GM19395 (cell line): Measurements from ENCODE around the gene ANTXR1.

Experiments
- ATAC-seq: cut with Tn5 transposase; IDR thresholded peaks from one replicate; pipeline ENCODE4 v1.9.1; 2021; ENCODE audit warnings: mild to moderate bottlenecking, moderate library complexity; ENCODE audit not compliant: unreplicated experiment

ANTXR1 gene

DNA sequence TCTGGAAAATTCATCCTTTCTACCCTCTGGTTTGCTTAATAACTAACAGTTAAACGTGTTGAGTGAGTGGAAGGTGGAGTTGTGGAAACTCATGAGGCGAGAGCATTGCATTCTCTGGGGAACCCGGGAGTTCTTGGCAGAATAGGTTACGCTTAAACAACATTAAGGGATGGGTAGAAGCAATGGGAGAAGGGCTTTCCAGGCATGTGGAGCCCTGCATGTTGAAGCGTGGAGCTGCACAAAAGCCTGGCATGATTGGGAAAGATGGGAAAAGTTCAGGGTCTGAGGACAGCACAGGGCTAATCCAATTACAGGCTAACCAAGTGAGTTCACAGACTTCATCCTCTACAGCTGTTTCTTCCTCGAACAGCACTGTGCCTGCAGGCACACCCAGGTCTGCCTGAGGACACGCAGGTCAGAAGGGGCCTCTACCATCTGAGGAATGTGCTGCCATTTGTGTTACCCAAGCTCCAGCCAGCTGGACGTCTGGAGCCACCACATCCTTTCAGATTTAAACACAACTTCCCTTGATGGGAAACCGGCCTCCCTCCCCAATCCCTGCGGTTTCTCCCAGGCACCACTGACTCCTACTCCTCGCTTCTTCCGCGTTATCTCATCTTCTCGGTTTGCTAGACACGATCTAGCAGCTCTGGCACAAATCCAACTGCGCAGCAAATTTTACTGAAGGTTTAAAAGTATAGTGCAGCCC lies 164.2 kb downstream of the ANTXR1 start:
- no peak for ATAC-seq

DNA sequence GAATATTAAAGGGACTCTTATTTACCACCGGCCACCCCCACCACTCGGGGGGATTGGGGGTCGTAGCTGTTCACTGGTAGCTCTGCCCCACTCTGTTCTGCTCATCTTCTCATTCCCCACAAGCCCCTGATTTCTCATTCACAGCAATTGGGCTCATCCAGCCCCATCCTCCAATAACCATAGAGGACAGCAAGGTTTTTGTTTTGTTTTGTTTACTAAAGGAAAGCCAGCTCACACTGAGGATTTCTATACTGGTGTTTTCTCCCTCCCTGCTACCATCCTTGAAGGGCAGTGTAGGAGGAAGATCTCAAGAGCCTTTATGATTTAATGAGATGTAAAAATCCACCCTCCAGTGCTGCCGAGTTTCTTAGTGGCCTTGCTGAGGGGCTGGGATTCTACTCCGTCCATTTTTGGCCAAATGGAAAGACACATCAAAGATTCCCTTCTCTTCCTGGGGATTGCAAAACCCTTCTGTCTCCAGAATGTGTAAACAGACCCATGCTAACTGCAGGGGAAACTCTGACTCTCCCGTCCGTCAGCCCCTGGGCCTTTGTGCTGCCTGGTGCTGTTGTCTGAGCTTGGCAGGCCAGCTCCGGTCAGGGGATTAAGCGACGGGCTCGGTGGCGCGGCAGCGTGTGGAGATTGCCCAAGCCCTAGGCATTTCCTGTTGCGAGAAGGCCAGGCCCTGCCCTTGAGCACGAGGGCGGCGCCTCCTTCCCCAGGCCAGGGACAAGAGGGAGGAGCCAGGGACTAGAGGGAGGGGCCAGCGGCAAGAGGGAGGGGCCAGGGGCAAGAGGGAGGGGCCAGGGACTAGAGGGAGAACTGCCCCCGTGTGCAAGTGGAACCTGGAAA lies 165.0 kb downstream of the ANTXR1 start:
- no peak for ATAC-seq

DNA sequence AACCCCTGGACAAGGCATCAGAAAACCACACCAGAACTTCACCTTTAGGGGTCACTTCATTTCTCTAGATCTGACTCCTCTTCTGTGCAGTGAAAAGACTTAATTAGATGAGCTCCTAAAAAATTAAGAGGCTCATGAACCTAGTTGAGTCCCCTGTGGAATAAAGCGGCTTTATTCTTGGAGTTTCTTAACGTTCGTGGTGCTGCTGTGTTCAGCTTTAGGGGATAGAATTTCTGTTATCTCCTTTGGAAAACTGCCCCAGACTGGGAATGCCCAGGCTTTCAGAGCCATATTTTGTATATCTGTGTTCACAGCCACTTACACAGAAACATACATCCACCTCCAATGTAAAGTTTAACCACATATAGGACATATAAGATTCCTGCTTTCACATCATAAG lies 165.8 kb downstream of the ANTXR1 start:
- no peak for ATAC-seq

- no peak for ATAC-seq
Observed at GRCh38 chr2:69180227-69180626, 167.2 kb downstream of the ANTXR1 start.

GRCh38 chr2:69180974-69181373 lies 168.0 kb downstream of the ANTXR1 start:
- no peak for ATAC-seq

- ATAC-seq: no peak
Observed at GRCh38 chr2:69181806-69182427, 168.9 kb downstream of the ANTXR1 start.

DNA sequence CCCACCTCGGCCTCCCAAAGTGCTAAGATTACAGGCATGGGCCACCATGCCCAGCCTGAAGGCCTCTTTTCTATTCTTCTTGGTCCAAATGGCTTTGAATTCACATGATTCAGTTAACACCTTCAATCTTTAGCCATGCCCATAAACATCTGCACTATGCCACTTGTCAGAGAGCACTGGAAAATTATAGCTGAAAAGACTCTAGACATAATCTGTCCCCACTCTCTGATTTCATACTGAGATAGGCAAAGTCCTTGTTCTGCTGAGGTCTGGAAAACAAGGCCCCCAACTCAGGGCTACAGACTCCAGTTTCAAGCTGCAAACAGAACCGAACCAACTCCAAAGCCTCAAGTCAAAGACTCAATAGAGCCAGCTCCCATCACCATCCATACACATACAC lies 170.7 kb downstream of the ANTXR1 start:
- ATAC-seq: no peak

GRCh38 chr2:69184224-69184623 lies 171.2 kb downstream of the ANTXR1 start:
- ATAC-seq: no peak

DNA sequence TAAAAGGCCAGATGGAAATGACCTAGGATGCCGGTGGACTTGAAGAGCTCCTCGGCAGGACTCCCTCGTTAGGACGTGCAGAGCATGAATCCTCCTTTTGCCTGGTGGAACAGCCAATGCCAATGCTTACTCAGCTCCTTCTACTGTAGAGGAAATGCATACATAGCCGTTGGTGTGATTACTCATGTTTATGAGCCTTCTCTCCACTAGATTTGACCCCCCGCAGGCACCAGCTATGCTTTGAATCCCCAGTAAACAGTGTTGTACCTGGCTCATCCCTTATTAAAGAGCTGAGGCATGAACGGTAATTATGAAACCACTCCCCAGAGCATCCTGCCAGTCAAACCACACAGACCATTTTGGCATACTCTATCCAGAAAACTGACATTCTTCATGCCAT lies 172.8 kb downstream of the ANTXR1 start:
- no peak for ATAC-seq

GRCh38 chr2:69186614-69187013 lies 173.6 kb downstream of the ANTXR1 start:
- ATAC-seq: no peak

DNA sequence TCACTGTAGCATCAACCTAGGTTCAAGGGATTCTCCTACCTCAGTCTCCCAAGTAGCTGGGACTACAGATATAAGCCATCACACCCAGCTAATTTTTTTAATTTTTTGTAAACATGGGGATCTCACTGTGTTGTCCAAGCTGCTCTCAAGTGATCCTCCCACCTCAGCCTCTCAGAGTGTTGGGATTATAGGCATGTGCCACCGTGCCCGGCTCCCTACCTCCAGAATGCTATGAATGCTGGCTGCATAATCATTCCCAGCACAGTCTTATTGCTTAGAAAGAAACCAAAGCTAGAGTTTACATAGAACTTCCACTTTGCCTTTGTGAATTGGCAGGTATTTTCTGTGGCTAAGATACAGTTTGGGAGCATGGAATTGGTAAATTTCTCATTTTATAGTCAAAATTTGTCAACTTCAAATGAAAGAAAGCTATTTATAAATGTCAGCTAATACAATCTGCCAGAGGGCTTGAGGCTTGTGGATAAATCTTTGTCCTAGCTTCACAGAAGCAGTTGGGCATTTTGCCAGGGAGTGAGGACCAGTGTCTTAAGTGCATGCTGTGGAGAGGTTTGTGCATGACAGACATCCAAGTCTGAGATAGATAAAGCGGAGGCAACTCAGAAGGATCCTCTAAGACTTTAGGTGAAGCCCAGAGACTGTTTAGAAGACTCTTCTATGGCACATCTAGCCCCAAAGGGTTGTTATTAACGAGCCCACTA lies 175.4 kb downstream of the ANTXR1 start:
- no peak for ATAC-seq

- no peak for ATAC-seq
Observed at GRCh38 chr2:69190743-69191404, 177.9 kb downstream of the ANTXR1 start.

GRCh38 chr2:69191634-69192033 lies 178.7 kb downstream of the ANTXR1 start:
- no peak for ATAC-seq

DNA sequence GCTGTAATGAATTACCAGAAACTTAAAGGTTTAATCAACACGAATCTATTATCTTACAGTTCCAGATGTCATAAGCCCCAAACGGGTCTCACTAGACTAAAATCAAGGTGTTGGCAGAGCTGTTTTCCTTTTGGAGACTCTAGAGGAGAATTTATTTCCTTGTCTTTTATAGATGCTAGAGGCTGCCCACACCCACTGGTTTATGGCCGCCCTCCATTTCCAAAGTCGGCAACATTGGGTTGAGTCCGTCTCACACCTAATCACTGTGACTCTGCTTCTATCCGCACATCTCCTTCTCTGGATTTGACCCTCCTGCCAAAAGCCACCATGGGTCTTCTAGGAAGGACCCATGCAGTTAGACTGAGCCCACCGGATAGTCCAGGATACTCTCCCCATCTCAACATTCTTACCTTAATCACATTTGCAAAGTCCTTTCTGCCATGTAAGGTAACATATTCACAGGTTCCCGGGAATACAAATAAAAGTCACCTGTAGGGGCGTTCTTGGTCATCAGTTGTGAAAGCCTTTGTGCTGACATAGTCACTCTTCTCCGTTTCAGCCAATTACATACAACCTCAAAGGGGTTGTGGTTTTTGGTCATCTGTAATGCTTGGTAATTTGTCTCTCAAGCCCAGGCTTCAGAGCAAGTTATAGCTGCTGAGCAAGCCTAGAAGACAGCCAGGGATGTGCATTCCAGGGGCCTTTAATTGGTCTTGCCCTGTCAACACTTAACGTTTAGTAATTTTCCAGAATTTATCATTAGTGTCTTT lies 179.4 kb downstream of the ANTXR1 start:
- ATAC-seq: no peak

GRCh38 chr2:69195706-69196105 lies 182.7 kb downstream of the ANTXR1 start:
- ATAC-seq: no peak

DNA sequence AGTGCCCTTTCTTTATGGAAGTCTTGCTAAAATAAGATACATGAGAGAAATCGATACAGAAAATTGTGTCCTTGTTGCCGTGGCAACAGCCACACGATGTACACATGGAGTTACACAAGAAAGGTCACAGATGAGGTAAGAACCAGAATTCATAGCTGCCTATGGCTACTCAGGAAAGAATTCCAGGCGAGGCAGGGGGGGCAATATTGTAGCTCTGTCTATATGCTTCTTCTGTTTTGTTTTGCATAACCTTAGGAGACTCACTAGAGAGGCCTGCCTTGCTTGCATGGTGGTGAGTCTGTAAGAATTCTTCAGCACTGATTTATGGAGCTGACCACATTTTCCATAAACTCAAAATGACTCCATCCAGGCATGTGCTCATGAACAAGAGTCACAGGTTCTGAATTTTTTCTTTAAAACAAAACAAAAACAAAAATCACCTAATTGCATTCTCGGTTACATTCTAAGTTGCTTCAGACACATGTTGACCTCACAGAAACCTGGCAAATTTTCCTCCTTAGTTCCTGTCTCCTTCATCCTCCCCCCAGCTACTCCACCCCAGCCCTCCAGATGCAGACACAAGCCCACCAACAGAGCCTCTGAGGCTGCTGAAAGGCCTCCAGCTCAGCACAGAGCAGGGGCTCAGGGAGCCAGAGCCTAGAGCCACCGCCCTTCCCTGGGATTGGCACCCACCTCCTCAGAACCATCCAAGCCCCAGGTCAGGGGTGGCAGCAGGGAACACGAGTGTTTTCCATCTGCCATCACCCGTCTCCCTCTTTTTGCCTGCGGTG lies 183.5 kb downstream of the ANTXR1 start:
- no peak for ATAC-seq

DNA sequence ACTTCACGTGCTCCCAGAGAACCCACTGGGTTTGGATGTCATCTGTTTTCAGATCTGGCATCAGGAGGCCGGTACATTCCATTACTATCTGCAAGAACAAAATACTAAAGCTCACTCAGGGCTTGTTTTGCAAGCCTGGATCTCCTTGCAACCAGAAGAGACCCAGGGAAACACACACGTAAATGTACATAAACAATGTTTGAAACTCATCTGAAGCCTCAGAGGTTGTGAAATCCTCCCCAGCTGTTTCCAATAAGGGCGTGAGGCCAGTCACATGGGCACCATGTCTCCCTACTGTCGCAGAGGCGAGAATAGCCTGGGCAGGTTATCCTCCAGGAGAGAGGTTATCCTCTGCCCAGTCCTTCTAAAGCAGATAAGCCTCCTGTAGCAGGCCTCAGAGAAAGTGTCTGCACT lies 187.1 kb downstream of the ANTXR1 start:
- no peak for ATAC-seq

DNA sequence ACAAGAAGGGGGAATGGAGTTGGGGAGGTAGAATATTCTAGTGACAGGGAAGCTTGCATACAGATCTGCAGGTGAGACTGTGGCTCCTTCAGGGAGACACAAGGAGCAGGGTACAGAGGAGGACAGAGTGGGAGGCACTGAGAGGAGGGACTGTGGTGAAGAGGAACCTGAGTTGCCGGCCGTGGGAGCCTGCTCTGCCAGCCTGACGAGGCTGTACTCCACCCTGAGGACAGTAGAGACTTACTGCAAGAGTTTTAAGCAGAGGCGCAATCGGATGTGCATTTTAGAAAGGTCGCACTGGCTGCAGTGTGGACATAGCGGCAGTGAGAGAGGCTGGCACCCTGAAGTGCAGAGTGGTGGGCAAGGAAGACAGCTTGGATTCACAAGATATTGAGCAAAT lies 188.3 kb downstream of the ANTXR1 start:
- ATAC-seq: no peak

DNA sequence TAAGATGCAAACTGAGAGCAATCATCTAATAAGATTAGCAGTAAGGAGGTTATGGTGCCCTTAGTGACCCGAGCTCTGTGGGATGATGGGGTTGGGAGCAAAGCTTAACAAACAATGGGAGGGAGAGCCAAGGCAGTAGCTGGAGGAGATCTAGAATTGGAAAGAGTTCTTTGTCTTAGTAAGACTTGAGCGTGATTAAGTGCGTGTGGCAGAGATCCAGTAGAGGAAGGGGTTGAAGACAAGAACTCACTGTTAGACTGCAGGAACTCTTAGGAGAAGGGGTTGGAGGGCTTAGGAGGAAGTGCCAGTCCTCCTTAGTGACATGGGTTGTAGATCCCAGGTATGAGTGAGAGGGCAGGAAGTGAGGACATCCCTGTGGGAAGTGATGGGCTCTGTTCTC lies 189.3 kb downstream of the ANTXR1 start:
- ATAC-seq: no peak
